Measurements from ENCODE around the gene TRIP10.
"Not testable (repeated sequence)": the region's sequence is repeated elsewhere in the genome, so short reads cannot be mapped to it uniquely, and the experiment has no call there.

The TRIP10 gene

DNA sequence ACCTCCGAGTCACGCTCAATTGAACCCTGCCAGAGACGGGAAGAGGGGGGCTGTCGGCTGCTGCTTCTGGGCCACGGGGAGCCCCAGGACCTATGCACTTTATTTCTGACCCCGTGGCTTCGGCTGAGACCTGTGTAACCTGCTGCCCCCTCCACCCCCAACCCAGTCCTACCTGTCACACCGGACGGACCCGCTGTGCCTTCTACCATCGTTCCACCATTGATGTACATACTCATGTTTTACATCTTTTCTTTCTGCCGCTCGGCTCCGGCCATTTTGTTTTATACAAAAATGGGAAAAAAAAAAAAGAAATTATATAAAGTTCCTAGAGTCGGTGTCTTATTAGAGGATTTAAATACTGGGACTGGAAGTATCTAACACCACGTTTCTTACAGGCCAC lies 11.7 kb downstream of the TRIP10 start:
- FAIRE-seq: no peak
- TF ChIP-seq POLR2A (IDR thresholded peaks at IDR 0.05; ENCODE audit: low read depth, low read length) (no peak), POLR2AphosphoS5 (IDR thresholded peaks at IDR 0.05; ENCODE audit: low read depth, low read length) (no peak), TAF1 (IDR thresholded peaks at IDR 0.05; ENCODE audit: borderline replicate concordance, low read depth, low read length) (no peak)

DNA sequence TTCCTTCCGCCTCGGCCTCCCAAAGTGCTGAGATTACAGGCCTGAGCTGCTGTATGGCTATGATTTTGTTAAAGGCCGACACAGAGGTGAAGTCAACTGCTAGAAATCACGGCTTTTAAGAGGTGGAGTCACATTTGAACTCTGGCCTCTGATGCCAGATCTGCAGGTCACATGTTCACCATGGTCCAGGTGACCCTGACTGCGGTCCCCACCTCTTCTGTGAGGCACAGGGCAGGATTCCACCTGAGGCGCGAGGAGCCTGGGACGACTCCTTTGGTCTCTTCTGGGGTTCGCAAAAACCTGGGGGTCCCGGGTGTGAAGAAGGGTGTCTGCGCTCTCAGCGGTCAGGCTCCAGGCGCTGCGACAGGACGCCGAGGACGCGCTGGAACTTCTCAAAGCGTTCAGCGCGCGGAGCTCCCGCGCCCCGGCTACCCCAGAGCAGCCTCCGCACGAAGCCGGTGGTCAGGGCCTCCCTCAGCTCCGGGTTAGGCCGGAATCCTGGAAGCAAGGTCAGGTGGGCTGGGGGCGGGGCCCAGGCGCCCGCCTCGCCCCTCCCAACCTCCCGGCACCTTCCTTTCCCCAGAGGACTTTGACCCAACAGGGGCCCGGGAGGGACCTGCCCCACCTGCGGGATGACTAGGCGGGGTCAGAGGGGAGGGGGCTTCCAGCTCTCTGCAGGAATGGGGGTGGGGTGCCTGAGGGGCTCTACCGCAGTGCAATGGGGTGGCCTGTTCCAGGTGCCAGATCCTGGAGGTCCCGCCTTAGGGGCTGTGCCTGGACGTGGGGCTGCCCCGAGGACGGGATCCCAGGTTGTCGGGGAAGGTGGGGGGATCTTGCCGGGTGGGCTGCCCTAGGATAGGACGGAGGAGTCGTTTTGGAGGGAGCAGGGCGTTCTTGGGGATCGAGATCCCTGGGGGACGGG lies 13.0 kb downstream of the TRIP10 start:
- TF ChIP-seq TAF1 (IDR thresholded peaks at IDR 0.05; ENCODE audit: borderline replicate concordance, low read depth, low read length) (no peak), POLR2A (IDR thresholded peaks at IDR 0.05; ENCODE audit: low read depth, low read length) (no peak), POLR2AphosphoS5 (IDR thresholded peaks at IDR 0.05; ENCODE audit: low read depth, low read length) (no peak)
- no peak for FAIRE-seq
- no peak for DNase-seq (ENCODE audit: insufficient read length)

More for the DNA sequence above, 11.7 kb downstream of the TRIP10 start:
- no peak for DNase-seq (ENCODE audit: insufficient read length)

DNA sequence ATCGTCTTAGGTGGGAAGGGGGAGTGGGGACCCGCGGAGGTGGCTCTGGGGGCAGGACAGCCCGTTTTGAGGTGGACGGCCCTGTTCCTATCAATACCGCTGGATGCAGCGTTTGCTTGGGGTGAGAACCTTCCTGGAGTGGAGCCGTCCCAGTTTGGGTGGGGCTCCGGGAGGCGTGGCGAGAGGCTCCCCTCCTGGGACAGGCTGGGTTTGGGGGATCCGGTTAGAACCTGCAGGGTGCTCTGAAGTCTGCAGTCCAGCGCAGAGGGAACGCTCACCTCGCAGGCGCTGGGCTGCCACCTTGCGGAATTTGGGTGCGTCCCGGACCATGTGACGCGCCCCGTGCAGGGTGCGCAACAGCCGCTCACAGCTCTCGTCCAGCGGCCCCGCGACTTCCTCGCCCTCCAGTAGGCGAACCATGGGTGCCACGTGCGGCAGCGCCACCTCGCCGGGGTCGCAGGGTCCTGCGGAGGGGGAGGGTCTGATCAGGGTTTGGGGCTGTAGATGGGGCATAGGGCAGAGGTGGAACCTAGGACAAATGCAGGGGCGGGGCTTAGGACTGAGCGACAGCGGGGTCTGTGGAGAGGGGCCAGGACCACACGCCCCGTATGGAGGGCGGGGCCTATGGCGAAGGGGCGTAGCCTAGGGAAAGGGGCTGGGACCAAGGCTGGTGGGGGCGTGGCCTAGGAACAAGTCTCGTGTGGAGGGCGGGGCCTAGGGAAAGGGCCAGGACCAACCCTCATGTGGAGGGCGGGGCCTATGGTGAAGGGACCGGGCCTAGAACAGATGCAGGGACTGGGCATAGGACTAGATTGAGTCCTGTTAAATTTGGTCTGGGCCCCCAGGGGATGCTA lies 13.9 kb downstream of the TRIP10 start:
- DNase-seq (ENCODE audit: insufficient read length) (peak; percentile 89), FAIRE-seq (peak; percentile 98)
- peak; percentile 61; the same call in 1 of the 2 replicates for TF ChIP-seq POLR2A (IDR thresholded peaks at IDR 0.05; ENCODE audit: low read depth, low read length)
- TF ChIP-seq POLR2AphosphoS5 (IDR thresholded peaks at IDR 0.05; ENCODE audit: low read depth, low read length): no peak; the same call in 1 of the 2 replicates

GRCh38 chr19:6754136-6754535 lies 14.7 kb downstream of the TRIP10 start:
- no peak for DNase-seq (ENCODE audit: insufficient read length)
- TF ChIP-seq POLR2A (IDR thresholded peaks at IDR 0.05; ENCODE audit: low read depth, low read length): no peak
- no peak for FAIRE-seq

DNA sequence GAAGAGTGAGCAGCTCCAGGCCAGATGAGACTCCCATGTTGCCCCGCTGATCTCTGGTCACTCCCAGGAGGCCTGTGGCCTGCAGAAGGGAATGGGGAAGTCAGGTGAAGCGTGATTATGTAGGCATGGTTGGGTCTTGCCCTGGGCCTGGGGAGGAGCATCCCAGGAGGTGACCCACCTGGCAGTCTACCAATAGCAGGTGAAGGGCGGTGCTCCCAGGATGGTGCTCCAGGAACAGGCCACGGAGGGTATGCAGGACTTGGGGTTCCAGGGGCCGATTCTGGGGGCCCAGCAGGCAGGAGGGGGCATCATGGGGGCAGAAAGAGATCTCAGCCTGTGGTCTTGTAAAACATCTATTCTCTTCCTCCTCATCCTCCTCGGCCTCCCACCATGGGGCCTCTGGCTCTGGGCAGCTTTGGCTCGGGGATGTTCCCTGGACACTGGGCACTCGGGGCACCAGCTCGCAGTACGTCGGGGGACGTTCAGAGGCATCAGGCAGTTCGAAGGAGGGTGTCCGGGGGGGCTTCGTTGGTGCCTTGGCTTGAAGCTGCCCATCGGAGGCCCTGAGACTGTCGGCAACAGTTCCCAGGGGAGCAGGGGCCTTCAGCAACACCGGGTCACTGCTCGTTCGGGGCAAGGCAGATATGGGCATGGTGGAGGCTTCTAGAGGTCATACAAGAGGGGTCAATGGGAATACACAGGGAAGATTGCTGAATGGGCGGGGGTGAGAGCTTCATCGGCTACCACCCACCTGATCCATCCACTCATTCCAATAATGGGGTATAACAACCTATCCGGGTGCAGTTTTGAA lies 15.4 kb downstream of the TRIP10 start:
- FAIRE-seq: no peak
- no peak for DNase-seq (ENCODE audit: insufficient read length)
- TF ChIP-seq TAF1 (IDR thresholded peaks at IDR 0.05; ENCODE audit: borderline replicate concordance, low read depth, low read length) (no peak), POLR2AphosphoS5 (IDR thresholded peaks at IDR 0.05; ENCODE audit: low read depth, low read length) (no peak), POLR2A (IDR thresholded peaks at IDR 0.05; ENCODE audit: low read depth, low read length) (no peak)

DNA sequence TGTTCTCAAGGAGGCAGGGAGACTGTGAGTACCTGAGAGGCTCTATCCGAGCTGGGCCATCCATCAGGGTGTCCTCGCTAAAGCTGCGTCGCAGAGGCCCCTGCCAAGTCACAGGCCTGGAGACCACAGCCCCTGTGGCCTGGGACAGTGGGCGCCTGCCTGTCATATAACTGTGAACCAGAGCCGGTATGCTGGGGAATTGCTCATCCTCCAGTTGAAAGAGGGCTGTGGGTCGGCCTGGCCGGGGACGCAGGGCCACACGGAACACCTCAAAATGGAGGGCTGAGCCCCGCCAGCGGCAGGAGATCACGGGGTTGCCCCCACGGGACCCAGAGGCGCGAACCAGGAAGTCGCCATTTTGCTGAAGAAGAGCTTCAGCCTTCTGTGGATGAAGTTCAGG lies 21.1 kb downstream of the TRIP10 start:
- FAIRE-seq (no peak), DNase-seq (ENCODE audit: insufficient read length) (no peak)
- TF ChIP-seq POLR2AphosphoS5 (IDR thresholded peaks at IDR 0.05; ENCODE audit: low read depth, low read length) (no peak), TAF1 (IDR thresholded peaks at IDR 0.05; ENCODE audit: borderline replicate concordance, low read depth, low read length) (no peak), POLR2A (IDR thresholded peaks at IDR 0.05; ENCODE audit: low read depth, low read length) (no peak)

GRCh38 chr19:6761053-6761676 lies 21.7 kb downstream of the TRIP10 start:
- TF ChIP-seq TAF1 (IDR thresholded peaks at IDR 0.05; ENCODE audit: borderline replicate concordance, low read depth, low read length) (no peak), POLR2A (IDR thresholded peaks at IDR 0.05; ENCODE audit: low read depth, low read length) (no peak), POLR2AphosphoS5 (IDR thresholded peaks at IDR 0.05; ENCODE audit: low read depth, low read length) (no peak)
- FAIRE-seq (no peak), DNase-seq (ENCODE audit: insufficient read length) (no peak)

GRCh38 chr19:6762253-6762797 lies 22.8 kb downstream of the TRIP10 start:
- FAIRE-seq; DNase-seq (ENCODE audit: insufficient read length): not testable (repeated sequence)

GRCh38 chr19:6765738-6766356 lies 26.4 kb downstream of the TRIP10 start:
- TF ChIP-seq POLR2A (IDR thresholded peaks at IDR 0.05; ENCODE audit: low read depth, low read length) (no peak), POLR2AphosphoS5 (IDR thresholded peaks at IDR 0.05; ENCODE audit: low read depth, low read length) (no peak), TAF1 (IDR thresholded peaks at IDR 0.05; ENCODE audit: borderline replicate concordance, low read depth, low read length) (no peak)
- FAIRE-seq (no peak), DNase-seq (ENCODE audit: insufficient read length) (no peak)

DNA sequence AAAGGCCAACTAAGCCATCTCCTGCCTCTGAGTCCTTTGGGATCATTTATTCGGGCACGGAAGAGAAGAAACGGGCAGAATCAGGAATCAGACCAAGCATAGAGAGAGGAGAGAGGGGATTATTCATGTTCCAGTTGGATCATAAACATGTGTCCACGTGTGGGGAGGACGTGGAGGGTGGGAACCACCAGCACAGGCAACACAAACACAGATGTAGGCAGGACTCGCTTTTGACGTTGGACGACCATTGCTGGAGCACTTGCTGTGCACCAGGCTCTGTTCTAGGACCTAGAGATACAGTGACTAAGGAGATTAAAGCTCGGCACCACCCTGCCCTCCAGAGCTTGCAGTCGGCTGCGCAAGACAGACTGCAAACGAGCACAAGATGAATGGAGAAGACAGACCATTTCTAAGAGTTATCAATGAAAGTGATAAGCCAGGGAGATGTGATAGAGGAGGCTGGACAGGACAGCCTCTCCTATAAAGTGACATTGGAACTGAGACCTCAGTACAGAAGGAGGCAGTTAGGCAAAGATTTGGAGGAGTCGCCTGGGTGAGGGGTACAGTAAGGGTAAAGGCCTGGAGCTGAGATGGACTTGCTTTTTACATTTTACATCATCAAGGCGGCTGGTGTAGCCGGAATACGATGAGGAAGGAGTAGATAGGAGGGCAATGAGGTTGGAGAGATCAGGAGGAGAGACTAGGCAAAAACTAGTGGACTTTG lies 27.0 kb downstream of the TRIP10 start:
- FAIRE-seq (no peak), DNase-seq (ENCODE audit: insufficient read length) (no peak)

More for the DNA sequence above, 27.0 kb downstream of the TRIP10 start:
- TF ChIP-seq POLR2A (IDR thresholded peaks at IDR 0.05; ENCODE audit: low read depth, low read length) (no peak), TAF1 (IDR thresholded peaks at IDR 0.05; ENCODE audit: borderline replicate concordance, low read depth, low read length) (no peak), POLR2AphosphoS5 (IDR thresholded peaks at IDR 0.05; ENCODE audit: low read depth, low read length) (no peak)
